HG03575 (cell line): ENCODE measurements around the gene MS4A2.
"Not testable (repeated sequence)": the region's sequence is repeated elsewhere in the genome, so short reads cannot be mapped to it uniquely, and the experiment has no call there.

Experiments
- ATAC-seq: cut with Tn5 transposase; IDR thresholded peaks from one replicate; pipeline ENCODE4 v1.9.1; 2021; ENCODE audit not compliant: unreplicated experiment, insufficient number of reproducible peaks, low FRiP score; ENCODE audit errors: extremely low read depth

Gene MS4A2

DNA sequence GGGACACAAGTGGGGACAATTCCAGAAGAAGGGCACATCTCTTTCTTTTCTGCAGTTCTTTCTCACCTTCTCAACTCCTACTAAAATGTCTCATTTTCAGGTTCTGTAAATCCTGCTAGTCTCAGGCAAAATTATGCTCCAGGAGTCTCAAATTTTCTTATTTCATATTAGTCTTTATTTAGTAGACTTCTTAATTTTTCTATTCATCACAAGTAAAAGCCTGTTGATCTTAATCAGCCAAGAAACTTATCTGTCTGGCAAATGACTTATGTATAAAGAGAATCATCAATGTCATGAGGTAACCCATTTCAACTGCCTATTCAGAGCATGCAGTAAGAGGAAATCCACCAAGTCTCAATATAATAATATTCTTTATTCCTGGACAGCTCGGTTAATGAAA, at the start of gene MS4A2:
TSS of gene MS4A2 (plus strand) at position 301 of the 400 bp plus-strand sequence. CDS start 102 bp downstream, outside the sequence.
- ATAC-seq, result no peak

DNA sequence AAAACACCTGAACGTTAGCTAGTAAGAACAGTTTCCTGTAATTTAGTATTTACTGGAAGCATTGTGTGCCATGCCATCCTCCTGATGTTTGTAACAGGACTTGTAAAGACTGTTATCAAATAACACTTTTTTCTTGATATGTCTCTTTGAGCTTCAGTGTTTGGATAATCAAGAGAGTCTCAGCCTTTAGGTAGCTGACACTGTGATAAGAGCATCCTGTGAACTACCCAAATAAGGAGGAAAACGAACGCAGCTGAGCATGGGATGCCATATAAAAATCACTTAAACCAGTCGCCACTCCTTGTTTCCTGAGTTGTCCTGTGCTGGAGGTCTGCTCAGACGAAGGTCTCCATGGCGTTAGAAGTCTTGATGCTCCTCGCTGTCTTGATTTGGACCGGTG, 48.4 kb upstream of the MS4A2 start, which contains the start of gene OOSP2:
TSS of gene OOSP2 (plus strand) at position 301 of the 400 bp plus-strand sequence. CDS start at position 352, 51 bp downstream.
- no peak for ATAC-seq

DNA sequence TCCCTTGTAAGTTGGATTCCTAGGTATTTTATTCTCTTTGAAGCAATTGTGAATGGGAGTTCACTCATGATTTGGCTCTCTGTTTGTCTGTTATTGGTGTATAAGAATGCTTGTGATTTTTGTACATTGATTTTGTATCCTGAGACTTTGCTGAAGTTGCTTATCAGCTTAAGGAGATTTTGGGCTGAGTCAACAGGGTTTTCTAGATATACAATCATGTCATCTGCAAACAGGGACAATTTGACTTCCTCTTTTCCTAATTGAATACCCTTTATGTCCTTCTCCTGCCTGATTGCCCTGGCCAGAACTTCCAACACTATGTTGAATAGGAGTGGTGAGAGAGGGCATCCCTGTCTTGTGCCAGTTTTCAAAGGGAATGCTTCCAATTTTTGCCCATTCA, 38.0 kb upstream of the MS4A2 start:
- ATAC-seq, result not testable (repeated sequence)

DNA sequence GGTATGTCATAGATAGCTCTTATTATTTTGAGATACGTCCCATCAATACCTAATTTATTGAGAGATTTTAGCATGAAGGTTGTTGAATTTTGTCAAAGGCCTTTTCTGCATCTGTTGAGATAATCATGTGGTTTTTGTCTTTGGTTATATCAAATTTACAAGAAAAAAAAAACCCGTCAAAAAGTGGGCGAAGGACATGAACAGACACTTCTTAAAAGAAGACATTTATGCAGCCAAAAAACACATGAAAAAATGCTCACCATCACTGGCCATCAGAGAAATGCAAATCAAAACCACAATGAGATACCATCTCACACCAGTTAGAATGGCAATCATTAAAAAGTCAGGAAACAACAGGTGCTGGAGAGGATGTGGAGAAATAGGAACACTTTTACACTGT, 37.6 kb upstream of the MS4A2 start:
- ATAC-seq, result not testable (repeated sequence)

DNA sequence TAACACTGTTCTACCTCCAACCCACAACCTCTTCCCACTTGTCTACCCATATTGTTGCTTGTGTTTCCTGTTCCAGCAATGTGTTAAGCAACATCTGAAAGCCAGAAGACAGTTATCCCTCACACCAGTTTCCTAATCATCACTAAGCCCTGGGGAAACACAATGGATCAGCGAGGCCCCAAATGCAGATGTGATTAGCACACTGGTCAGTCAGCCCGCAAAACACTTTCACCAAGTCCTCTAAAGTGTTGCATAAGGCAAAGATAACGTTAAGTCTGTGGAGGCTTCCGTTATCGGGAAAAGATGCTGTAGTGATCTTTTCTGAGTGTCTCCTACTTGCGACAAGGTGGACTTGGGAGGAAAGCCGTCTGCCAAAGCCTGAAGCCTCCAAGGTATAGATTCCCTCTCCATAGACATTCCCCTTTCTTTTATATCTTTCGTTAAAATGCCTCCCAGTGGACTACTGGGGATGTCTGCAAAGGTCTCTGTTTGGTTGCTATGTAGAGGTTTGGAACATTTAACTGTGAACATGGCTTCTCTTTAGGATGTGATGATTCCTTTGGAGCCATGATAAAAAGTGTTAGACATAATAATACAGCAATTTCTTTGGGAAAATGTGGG, 32.0 kb upstream of the MS4A2 start, which contains the start of gene MS4A3:
TSS of gene MS4A3 (plus strand) at position 317 of the 621 bp plus-strand sequence. CDS start 4,496 bp downstream, outside the sequence.
- no peak for ATAC-seq

DNA sequence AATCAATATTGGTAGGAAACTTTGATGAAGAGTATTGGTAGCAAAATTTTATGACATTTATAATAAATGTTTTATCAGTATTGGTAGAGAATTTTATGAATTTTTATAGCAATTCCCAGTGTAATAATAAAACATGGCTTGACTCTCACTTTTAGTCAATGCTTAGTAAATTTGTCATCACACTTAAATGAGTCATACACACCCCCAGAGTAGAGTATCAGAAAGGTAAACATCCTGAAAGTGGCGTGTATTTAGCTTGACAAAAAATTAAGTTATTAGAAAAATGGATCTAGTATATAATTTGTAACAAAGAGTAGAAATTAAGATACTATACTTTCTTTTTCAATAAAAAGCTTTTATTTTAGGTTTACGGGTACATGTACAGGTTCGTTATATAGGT, 29.4 kb upstream of the MS4A2 start:
- no peak for ATAC-seq

DNA sequence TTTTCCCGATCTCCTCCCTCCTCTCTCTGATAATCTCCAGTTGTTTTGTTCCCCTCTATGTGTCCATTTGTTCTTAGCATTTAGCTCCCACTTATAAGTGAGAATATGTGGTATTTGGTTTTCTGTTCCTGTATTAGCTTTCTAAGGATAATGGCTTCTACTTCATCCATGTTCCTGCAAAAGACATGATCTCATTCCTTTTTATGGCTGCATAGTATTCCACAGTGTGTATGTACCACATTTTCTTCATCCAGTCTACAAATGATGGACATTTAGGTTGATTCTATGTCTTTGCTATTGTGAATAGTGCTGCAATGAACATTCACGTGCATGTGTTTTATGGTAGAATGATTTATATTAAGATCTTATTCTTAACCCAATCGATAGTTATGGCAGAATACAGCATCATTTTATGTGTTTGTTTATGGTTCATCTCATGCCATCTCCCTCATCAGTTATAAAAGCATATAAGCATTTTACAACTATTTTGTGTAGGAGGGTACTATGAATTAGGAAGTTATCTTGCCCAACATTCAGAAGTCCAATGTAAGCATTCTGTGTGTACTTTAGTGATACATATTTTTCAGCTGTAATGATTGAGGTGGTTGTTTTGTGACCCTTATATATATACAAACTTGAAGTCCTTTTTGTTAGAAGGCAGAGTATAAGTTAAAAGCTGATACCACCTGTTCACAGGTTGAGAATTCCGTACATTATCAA, 28.8 kb upstream of the MS4A2 start:
- ATAC-seq, result no peak

DNA sequence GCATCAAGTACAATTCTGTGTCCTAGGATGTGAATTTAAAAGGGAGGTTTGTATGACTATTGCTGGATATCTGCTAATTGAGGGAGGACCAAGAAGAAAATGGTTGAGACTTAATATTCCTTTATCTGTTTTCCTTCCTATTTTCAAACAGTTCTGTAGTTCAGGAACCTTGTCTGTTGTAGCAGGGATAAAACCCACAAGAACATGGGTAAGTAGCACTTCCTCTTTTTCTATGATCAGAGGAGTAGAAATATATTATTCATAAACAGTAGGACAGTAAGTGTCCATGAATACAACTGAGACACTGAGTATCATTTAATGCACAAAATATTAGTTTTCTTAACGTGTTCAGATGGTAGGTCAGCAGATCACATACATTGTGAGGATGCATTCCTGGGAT, 24.4 kb upstream of the MS4A2 start:
- ATAC-seq, result no peak

DNA sequence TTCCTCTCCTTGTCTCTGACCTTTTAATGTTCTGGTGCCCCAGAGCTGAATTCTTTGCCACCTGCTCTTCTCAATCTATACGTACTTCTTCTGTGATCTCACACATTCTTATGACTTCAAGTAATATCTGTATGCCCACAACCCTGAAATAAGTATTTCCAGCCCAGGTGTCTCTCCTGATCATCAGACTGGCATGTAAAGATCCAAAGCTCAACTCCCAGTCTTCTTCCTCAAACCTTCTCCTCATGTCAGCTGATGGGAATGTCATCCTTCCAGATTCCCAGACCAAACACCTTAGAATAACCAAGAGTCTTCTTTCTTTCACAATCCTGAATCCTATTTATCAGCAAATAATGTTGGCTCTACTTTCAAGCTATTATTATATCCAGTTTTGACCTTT, 22.7 kb upstream of the MS4A2 start:
- no peak for ATAC-seq

DNA sequence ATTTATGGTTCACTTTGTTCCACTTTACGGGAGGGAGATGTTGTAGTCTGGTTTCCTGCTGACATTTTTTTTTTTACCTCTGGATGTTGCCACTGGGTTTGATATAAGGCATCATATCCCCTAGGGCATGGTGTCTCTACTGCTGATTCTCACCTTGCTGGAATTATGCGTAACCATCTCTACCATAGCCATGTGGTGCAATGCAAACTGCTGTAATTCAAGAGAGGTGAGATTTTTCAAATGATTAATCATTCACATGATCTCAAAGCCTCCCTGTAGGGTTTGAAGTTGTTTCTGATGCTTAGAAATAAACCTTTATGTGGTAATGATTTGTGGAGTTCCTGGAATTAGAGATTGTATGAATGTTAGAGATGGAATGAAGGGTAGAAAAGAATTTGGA, 19.0 kb upstream of the MS4A2 start:
- ATAC-seq, result no peak

DNA sequence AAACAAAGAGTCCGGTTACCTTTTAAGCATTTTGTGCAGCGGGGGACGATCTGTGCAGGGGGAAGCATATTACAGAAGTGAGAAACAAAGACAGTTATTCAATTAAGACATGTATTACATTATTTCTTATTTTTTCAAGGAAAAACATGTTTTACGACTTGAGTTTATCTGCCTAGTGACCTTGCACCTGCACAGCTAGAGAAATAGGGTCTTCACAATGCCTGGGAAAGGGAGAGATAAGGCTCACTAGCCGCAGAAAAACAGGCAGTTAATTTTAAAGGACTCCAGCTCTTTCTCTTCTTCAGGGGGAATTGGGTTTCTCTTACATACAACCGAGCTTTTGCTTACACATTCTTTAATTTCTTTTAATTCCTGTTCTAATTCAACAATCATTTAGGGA, 16.8 kb upstream of the MS4A2 start:
- not testable (repeated sequence) for ATAC-seq

DNA sequence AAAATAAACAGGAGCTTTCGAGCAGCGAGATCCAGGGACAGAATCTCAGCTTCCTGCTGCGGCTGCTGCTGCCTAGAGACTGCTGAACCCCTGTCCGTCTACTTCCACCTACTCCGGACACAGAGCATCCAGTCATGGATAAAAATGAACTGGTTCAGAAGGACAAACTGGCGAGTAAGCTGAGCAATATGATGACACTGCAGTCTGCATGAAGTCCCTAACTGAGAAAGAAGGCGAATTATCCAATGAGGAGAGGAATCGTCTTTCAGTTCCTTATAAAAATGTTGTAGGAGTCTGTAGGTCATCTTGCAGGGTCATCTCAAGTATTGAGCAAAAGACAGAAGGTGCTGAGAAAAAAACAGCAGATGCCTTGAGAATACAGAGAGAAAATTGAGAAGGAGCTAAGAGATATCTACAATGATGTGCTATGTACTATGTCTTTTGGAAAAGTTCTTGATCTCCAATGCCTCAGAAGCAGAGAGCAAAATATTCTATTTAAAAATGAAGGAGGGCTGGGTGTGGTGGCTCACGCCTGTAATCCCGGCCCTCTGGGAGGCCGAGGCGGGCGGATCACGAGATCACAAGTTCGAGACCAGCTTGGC, 11.1 kb upstream of the MS4A2 start:
- ATAC-seq, result no peak

DNA sequence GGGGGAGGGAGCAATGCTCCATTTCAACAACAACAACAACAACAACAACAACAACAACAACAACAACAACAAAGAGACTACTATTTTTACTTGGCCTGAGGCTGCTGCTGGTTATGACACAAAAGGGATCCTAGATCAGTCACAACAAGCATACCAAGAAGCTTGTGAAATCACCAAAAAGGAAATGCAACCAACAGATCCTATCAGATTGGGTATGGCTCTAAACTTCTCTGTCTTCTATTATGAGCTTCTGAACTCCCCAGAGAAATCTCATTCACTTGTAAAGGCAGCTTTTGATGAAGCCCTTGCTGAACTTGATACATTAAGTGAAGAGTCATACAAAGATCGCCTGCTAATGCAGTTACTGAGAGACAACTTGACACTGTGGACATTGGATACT, 10.5 kb upstream of the MS4A2 start:
- ATAC-seq, result no peak

DNA sequence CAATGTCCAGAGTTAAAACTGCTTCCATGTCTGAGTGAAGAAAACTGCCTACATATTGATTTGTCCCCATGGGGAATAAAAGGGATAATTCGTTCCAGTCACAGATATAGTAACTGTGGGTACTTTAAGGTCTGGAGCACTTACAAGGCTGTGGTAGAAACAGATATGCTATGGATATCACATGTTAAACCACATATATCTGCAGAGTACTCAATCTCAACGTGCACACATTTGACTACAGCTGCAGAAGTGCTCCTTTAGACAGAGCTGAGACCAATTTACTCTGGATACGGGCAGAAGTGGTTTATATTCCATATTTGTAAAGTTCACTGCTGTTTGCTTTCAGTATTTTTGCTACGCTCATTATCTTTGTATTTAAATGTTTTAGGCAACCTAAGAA, 9.7 kb upstream of the MS4A2 start:
- no peak for ATAC-seq

DNA sequence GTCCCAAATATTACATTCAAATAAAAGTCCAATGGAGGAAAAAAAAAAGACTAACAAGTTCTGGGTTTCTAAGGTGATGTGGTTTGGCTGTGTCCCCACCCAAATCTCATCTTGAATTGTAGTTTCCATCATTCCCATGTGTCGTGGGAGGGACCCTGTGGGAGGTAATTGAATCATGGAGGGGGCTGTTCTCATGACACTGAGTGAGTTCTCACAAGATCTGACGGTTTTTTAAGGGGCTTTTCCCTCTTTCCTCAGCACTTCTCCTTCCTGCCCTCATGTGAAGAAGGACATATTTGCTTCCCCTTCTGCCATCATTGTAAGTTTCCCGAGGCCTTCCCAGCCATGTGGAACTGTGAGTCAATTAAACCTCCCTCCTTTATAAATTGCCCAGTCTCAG, 7.9 kb upstream of the MS4A2 start:
- ATAC-seq, result no peak

DNA sequence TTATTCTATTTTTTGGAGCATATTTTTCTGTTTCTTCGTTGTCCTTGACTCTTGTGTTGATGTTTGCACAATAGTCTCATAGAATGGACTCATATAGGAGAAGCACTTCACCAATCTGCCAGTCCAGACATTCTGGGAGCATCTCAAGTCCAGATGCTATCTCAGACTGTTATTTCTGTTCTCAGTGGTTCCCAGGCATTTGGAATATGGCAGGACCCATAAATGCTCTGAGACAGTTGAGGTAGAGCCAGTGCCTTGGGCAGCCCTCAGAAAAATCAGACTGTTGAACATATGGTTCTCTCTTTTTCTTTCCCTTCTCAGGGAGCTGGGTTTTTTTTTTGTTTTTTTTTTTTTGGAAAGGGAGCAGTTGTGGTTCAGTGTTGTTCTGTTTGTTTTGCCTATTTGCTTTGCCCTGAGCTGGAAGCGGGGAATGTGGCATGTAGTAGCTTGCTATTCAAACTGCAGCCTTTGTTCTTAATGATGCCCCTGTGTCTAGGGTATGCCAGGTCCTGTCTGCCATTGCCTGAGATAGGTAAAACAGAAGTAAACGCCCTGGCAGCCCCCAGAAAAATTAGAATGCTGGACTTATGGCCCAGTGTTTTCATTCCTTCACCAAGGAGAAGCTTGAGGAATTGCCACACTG, 3.7 kb upstream of the MS4A2 start:
- ATAC-seq, result no peak

DNA sequence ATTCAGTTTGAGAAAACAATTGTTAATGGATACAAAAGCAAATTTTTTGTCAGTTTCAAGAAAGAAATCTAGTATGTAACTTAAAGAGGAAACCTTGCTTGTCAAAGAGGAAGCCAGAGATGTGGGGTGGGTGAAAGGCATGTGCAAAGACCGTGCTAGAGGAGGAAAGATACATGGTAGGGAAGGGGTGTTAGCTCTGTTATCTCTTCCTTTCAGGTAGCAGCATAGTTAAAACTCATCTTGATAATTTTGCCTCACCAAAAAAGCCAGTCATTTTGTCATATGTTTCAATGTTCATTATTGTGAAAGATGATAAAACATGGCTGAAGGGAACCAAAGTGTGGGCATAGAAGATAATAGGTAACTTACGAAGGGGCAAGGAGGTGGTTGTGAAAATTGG, 2.6 kb upstream of the MS4A2 start:
- ATAC-seq, result no peak

DNA sequence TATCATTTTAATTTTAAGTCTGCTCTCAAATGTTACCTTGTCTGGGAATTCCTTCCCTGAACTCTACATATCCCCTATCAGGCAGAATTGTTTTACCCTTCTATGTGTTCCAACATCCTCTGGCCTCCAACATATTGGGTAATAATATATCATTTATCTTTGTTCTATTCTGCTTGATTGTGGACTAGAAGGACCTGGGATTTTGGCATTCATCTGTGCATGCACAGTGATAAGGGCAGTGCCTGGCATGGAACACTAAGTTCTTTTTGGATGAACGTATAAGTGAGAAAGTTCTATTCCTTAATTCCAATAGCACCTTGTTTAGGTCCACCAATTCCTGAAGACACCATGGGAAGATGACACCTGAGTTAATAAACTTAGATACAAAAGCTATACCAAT, 1.2 kb upstream of the MS4A2 start:
- ATAC-seq, result no peak

DNA sequence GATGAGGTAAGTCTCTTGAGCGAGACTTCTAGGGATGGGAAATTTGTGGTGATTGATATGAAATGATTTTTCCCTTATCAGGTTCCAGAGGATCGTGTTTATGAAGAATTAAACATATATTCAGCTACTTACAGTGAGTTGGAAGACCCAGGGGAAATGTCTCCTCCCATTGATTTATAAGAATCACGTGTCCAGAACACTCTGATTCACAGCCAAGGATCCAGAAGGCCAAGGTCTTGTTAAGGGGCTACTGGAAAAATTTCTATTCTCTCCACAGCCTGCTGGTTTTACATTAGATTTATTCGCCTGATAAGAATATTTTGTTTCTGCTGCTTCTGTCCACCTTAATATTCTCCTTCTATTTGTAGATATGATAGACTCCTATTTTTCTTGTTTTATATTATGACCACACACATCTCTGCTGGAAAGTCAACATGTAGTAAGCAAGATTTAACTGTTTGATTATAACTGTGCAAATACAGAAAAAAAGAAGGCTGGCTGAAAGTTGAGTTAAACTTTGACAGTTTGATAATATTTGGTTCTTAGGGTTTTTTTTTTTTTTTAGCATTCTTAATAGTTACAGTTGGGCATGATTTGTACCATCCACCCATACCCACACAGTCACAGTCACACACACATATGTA, 7.1 kb downstream of the MS4A2 start:
- ATAC-seq, result no peak
